WTC11 (cell line): Measurements from ENCODE around the gene DNAJC3. TPM values are rescaled to one million over a fixed set of nuclear protein-coding genes. Genes with fewer than 3 reads are reported as not detected.

Experiments
- ATAC-seq: fragments of 200-7000 bp; cut with Tn5 transposase; 2 replicates; pipeline ENCODE4 v1.10.0; 2021; ENCODE audit warnings: mild to moderate bottlenecking, moderate library complexity
- CTCF ChIA-PET: fragments of 300-600 bp; sonication (Branson Sonifier 250); formaldehyde crosslinking; loops from one replicate; lab custom pipeline; 2021; ENCODE audit warnings: antibody characterized with exemption; lab: Charles Lee
- POLR2A ChIA-PET: fragments of 350-600 bp; sonication (Branson Sonifier 250); formaldehyde crosslinking; loops from one replicate; lab custom pipeline; 2021; ENCODE audit warnings: antibody characterized with exemption; lab: Charles Lee
- DNase-seq: peaks from one replicate; pipeline ENCODE4 v3.0.0; 2021; ENCODE audit warnings: low spot score
- H3K27ac Mint-ChIP-seq: 2 replicates; pipeline ENCODE4 v1.8.0; 2021; ENCODE audit warnings: mixed read lengths
- H3K27me3 Mint-ChIP-seq: 2 replicates; pipeline ENCODE4 v1.8.0; 2021; ENCODE audit warnings: low read depth, mild to moderate bottlenecking, moderate library complexity, mixed read lengths
- H3K36me3 Mint-ChIP-seq: 2 replicates; pipeline ENCODE4 v1.8.0; 2021; ENCODE audit warnings: mixed read lengths
- H3K4me1 Mint-ChIP-seq: 2 replicates; pipeline ENCODE4 v1.8.0; 2022; ENCODE audit warnings: mixed read lengths
- H3K4me3 Mint-ChIP-seq: 2 replicates; pipeline ENCODE4 v1.8.0; 2021; ENCODE audit warnings: mild to moderate bottlenecking, moderate library complexity, mixed read lengths
- H3K9me3 Mint-ChIP-seq: 2 replicates; pipeline ENCODE4 v1.8.0; 2021; ENCODE audit warnings: mixed read lengths
- CBFB ChIP-seq: sonication (generic); formaldehyde crosslinking; IDR thresholded peaks from 2 replicates; pipeline ENCODE4 v1.8.1; 2022; ENCODE audit warnings: mild to moderate bottlenecking, low read depth, missing genetic modification reagents
- HMGA2 ChIP-seq: fragments of 250-450 bp; sonication (Bioruptor Pico); IDR thresholded peaks from 2 replicates; pipeline ENCODE4 v1.4.0; 2021; ENCODE audit warnings: mild to moderate bottlenecking, moderate library complexity
- NFE2L1 ChIP-seq: sonication (generic); formaldehyde crosslinking; IDR thresholded peaks from 2 replicates; pipeline ENCODE4 v1.8.1; 2023; ENCODE audit warnings: missing genetic modification reagents
- NR1H2 ChIP-seq: sonication (generic); formaldehyde crosslinking; IDR thresholded peaks from 2 replicates; pipeline ENCODE4 v1.9.0; 2021; ENCODE audit warnings: mild to moderate bottlenecking, moderate library complexity, missing genetic modification reagents
- ZNF219 ChIP-seq: sonication (generic); formaldehyde crosslinking; IDR thresholded peaks from 2 replicates; pipeline ENCODE4 v1.8.0; 2023; ENCODE audit warnings: missing genetic modification reagents, mild to moderate bottlenecking, borderline replicate concordance
- ZNF396 ChIP-seq: fragments of 250-450 bp; sonication (Bioruptor Pico); IDR thresholded peaks from 2 replicates; pipeline ENCODE4 v1.8.0; 2021; ENCODE audit warnings: mild to moderate bottlenecking, moderate library complexity, borderline replicate concordance
- total RNA-seq: library from RNA; stranded (reverse); gene quantifications from 3 replicates; pipeline ENCODE4 v1.2.3, GENCODE V29; 2021
- TF ChIP-seq, protein P1 (sequence below): sonication (generic); formaldehyde crosslinking; IDR thresholded peaks from 2 replicates; pipeline ENCODE4 v1.8.1; 2023; ENCODE audit warnings: mild to moderate bottlenecking, missing genetic modification reagents, borderline replicate concordance
- TF ChIP-seq, protein P2 (sequence below): fragments of 200-600 bp; IDR thresholded peaks from 2 replicates; pipeline ENCODE4 v1.8.0; 2022; ENCODE audit warnings: antibody characterized with exemption
- TF ChIP-seq, protein P3 (sequence below): sonication (generic); formaldehyde crosslinking; IDR thresholded peaks from 2 replicates; pipeline ENCODE4 v1.8.1; 2023; ENCODE audit warnings: mild to moderate bottlenecking, missing genetic modification reagents, moderate library complexity
- TF ChIP-seq, protein P4 (sequence below): sonication (generic); formaldehyde crosslinking; IDR thresholded peaks from 2 replicates; pipeline ENCODE4 v1.8.0; 2022; ENCODE audit warnings: missing genetic modification reagents
- TF ChIP-seq, protein P5 (sequence below): sonication (generic); formaldehyde crosslinking; IDR thresholded peaks from 2 replicates; pipeline ENCODE4 v1.8.0; 2023; ENCODE audit warnings: mild to moderate bottlenecking, missing genetic modification reagents

DNAJC3 gene
- total RNA-seq, 1 experiment from 2014 or later: 20.0 TPM

DNA sequence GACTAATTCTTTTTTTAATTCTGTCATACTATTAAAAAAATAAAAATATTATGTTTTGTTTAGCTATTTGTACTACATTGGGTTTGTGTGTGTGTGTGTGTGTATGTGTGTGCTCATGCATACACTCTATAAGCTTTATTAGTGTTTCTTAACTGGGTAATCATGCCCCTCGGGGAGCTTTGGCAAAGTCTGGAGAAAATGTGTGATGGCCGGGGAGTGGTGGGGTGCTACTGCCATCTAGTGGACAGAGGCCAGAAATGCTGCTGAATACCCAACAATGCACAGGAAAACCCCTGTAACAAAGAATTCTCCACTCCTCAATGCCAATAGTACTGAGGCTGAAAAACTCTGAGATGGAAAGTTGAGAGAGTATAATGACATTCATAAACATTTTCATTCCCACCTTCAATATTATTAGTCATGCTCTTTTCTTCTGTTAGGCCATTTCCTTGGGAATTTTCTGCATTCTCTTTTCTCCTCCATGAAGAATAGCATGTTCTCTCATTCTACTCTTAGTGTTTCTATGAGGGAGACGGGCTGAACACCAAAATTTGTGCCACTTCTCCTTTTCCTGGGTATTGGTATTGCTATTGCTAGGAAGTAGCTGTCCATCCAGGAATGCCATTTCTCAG, 157.3 kb downstream of the DNAJC3 start:
- H3K27me3 Mint-ChIP-seq: no peaks in the 10 kb centered on the region; the same call in 1 of the 2 replicates
- POLR2A ChIA-PET: no interaction called here
- TF ChIP-seq, protein P1, sequence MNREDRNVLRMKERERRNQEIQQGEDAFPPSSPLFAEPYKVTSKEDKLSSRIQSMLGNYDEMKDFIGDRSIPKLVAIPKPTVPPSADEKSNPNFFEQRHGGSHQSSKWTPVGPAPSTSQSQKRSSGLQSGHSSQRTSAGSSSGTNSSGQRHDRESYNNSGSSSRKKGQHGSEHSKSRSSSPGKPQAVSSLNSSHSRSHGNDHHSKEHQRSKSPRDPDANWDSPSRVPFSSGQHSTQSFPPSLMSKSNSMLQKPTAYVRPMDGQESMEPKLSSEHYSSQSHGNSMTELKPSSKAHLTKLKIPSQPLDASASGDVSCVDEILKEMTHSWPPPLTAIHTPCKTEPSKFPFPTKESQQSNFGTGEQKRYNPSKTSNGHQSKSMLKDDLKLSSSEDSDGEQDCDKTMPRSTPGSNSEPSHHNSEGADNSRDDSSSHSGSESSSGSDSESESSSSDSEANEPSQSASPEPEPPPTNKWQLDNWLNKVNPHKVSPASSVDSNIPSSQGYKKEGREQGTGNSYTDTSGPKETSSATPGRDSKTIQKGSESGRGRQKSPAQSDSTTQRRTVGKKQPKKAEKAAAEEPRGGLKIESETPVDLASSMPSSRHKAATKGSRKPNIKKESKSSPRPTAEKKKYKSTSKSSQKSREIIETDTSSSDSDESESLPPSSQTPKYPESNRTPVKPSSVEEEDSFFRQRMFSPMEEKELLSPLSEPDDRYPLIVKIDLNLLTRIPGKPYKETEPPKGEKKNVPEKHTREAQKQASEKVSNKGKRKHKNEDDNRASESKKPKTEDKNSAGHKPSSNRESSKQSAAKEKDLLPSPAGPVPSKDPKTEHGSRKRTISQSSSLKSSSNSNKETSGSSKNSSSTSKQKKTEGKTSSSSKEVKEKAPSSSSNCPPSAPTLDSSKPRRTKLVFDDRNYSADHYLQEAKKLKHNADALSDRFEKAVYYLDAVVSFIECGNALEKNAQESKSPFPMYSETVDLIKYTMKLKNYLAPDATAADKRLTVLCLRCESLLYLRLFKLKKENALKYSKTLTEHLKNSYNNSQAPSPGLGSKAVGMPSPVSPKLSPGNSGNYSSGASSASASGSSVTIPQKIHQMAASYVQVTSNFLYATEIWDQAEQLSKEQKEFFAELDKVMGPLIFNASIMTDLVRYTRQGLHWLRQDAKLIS (CRISPR knock-in tag): no peak
- TF ChIP-seq, protein P2, sequence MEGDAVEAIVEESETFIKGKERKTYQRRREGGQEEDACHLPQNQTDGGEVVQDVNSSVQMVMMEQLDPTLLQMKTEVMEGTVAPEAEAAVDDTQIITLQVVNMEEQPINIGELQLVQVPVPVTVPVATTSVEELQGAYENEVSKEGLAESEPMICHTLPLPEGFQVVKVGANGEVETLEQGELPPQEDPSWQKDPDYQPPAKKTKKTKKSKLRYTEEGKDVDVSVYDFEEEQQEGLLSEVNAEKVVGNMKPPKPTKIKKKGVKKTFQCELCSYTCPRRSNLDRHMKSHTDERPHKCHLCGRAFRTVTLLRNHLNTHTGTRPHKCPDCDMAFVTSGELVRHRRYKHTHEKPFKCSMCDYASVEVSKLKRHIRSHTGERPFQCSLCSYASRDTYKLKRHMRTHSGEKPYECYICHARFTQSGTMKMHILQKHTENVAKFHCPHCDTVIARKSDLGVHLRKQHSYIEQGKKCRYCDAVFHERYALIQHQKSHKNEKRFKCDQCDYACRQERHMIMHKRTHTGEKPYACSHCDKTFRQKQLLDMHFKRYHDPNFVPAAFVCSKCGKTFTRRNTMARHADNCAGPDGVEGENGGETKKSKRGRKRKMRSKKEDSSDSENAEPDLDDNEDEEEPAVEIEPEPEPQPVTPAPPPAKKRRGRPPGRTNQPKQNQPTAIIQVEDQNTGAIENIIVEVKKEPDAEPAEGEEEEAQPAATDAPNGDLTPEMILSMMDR: peak; percentile 82
- H3K4me1 Mint-ChIP-seq: peaks cover 4% of the 10 kb centered on the region
- ATAC-seq: peak; percentile 86
- no peak overlapping the region for H3K27ac Mint-ChIP-seq
- H3K4me3 Mint-ChIP-seq: no peak overlapping the region
- peak; percentile 63 for DNase-seq
- peaks cover 40% of the 10 kb centered on the region for H3K36me3 Mint-ChIP-seq
- H3K9me3 Mint-ChIP-seq: peaks cover 34% of the 10 kb centered on the region
- CTCF ChIA-PET: interaction anchor here (0.6 to 4.9 kb wide), 32 partner anchors 9 to 430 kb away, joined by 3 to 100 read pairs (median 4); partner anchors contain the start of genes CLDN10 and DNAJC3

DNA sequence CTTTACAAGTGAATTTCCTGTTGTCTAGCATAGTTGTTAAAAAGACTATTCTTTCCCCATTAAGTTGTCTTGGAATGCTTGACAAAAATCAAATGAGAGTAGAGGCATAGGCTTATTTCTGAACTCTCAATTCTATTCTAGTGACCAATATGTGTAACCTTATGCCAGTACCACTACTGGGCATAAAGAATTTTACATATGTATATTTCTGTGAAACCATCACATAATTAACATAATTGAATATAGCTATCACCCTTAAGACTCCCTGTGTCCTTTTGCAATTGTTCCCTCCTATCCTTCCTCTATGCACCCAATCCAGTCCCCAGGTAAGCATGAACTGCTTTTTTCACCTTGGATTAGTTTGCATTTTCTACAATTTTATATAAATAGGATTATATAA, 165.0 kb downstream of the DNAJC3 start:
- peaks cover 62% of the 10 kb centered on the region for H3K9me3 Mint-ChIP-seq
- no peak overlapping the region for H3K4me3 Mint-ChIP-seq
- DNase-seq (no peak), ATAC-seq (no peak)
- 0 out of 2 replicates have a peak, but pooled peaks cover 4% of the 10 kb centered on the region for H3K27me3 Mint-ChIP-seq
- CTCF ChIA-PET: no interaction called here
- no peaks in the 10 kb centered on the region for H3K4me1 Mint-ChIP-seq
- peaks cover 67% of the 10 kb centered on the region for H3K36me3 Mint-ChIP-seq
- no peak for TF ChIP-seq ZNF396 (CRISPR knock-in tag)
- TF ChIP-seq NFE2L1 (CRISPR knock-in tag): no peak
- TF ChIP-seq, protein P2: no peak
- TF ChIP-seq ZNF219: no peak
- no peak for TF ChIP-seq CBFB (CRISPR knock-in tag)
- TF ChIP-seq NR1H2: no peak
- TF ChIP-seq, protein P3, sequence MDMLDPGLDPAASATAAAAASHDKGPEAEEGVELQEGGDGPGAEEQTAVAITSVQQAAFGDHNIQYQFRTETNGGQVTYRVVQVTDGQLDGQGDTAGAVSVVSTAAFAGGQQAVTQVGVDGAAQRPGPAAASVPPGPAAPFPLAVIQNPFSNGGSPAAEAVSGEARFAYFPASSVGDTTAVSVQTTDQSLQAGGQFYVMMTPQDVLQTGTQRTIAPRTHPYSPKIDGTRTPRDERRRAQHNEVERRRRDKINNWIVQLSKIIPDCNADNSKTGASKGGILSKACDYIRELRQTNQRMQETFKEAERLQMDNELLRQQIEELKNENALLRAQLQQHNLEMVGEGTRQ (CRISPR knock-in tag): no peak
- TF ChIP-seq, protein P4, sequence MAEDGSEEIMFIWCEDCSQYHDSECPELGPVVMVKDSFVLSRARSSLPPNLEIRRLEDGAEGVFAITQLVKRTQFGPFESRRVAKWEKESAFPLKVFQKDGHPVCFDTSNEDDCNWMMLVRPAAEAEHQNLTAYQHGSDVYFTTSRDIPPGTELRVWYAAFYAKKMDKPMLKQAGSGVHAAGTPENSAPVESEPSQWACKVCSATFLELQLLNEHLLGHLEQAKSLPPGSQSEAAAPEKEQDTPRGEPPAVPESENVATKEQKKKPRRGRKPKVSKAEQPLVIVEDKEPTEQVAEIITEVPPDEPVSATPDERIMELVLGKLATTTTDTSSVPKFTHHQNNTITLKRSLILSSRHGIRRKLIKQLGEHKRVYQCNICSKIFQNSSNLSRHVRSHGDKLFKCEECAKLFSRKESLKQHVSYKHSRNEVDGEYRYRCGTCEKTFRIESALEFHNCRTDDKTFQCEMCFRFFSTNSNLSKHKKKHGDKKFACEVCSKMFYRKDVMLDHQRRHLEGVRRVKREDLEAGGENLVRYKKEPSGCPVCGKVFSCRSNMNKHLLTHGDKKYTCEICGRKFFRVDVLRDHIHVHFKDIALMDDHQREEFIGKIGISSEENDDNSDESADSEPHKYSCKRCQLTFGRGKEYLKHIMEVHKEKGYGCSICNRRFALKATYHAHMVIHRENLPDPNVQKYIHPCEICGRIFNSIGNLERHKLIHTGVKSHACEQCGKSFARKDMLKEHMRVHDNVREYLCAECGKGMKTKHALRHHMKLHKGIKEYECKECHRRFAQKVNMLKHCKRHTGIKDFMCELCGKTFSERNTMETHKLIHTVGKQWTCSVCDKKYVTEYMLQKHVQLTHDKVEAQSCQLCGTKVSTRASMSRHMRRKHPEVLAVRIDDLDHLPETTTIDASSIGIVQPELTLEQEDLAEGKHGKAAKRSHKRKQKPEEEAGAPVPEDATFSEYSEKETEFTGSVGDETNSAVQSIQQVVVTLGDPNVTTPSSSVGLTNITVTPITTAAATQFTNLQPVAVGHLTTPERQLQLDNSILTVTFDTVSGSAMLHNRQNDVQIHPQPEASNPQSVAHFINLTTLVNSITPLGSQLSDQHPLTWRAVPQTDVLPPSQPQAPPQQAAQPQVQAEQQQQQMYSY (CRISPR knock-in tag): no peak
- no peak for TF ChIP-seq HMGA2 (CRISPR knock-in tag)
- TF ChIP-seq, protein P5, sequence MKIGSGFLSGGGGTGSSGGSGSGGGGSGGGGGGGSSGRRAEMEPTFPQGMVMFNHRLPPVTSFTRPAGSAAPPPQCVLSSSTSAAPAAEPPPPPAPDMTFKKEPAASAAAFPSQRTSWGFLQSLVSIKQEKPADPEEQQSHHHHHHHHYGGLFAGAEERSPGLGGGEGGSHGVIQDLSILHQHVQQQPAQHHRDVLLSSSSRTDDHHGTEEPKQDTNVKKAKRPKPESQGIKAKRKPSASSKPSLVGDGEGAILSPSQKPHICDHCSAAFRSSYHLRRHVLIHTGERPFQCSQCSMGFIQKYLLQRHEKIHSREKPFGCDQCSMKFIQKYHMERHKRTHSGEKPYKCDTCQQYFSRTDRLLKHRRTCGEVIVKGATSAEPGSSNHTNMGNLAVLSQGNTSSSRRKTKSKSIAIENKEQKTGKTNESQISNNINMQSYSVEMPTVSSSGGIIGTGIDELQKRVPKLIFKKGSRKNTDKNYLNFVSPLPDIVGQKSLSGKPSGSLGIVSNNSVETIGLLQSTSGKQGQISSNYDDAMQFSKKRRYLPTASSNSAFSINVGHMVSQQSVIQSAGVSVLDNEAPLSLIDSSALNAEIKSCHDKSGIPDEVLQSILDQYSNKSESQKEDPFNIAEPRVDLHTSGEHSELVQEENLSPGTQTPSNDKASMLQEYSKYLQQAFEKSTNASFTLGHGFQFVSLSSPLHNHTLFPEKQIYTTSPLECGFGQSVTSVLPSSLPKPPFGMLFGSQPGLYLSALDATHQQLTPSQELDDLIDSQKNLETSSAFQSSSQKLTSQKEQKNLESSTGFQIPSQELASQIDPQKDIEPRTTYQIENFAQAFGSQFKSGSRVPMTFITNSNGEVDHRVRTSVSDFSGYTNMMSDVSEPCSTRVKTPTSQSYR: no peak
- POLR2A ChIA-PET: no interaction called here
- H3K27ac Mint-ChIP-seq: no peak overlapping the region
